A549 treated with AZD2906 at 1 μM for 4 hours (cell line): Measurements from ENCODE around the gene PPP4R3C. TPM values are rescaled to one million over a fixed set of nuclear protein-coding genes. Genes with fewer than 3 reads are reported as not detected.

Experiments
- total RNA-seq: library from RNA; stranded (reverse); fragments of 200-300 nt; extraction: Qiagen RNA extraction; gene quantifications from 5 replicates; pipeline ENCODE4 v1.2.3, GENCODE V29; 2022

The PPP4R3C gene
- not detected in 5 replicates for total RNA-seq

GRCh38 chrX:27463187-27463586 is at the start of gene PPP4R3C:
PPP4R3C (minus strand) TSS chrX:27463341; CDS start chrX:27463296, 45 bp downstream.

Other genes starting within 250 kb of the PPP4R3C start
- not detected in 5 replicates for gene DCAF8L2, start 127.0 kb upstream of the PPP4R3C start, total RNA-seq